GM19238 (cell line): Measurements from ENCODE around the gene AFF3.
"Not testable (repeated sequence)": the region's sequence is repeated elsewhere in the genome, so short reads cannot be mapped to it uniquely, and the experiment has no call there.

Source experiments
- DNase-seq: peaks from one replicate; pipeline ENCODE4 v3.0.0; 2011; ENCODE audit warnings: low spot score; ENCODE audit not compliant: insufficient read length

Gene AFF3

DNA sequence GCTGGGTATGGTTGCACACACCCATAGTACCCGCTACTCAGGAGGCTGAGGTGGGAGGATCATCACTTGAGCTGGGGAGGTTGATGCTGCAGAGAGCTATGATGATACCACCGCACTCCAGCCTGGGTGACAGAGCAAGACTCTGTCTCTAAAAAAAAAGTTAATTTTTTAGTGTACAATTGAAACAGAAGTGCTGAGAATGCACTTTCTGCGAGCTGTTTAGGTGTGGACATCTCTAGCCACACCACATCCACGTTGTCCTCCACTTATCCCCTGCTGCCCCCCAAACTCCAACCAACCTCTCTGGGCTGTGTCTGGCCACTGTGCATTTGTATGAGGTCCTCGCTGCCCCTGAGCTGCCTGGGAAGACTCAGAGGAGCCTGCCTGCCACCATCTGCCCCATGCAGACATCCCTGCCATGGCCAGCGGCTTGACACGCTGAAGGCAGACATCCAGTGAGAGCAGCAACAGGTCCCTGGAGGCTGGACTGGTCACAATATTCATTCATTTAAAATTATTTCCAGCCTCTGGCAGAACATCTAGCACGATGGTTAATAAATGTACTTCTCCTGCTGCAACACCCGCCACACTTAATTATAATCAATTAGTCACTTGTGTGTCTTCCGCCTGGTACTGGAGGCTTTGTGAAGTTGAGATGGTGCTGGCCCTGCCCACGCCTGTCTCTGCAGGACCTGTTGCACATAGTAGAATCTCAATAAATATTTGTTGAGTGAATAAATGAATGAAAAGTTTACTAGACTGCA lies 3.7 kb upstream of the AFF3 start:
- DNase-seq: no peak

DNA sequence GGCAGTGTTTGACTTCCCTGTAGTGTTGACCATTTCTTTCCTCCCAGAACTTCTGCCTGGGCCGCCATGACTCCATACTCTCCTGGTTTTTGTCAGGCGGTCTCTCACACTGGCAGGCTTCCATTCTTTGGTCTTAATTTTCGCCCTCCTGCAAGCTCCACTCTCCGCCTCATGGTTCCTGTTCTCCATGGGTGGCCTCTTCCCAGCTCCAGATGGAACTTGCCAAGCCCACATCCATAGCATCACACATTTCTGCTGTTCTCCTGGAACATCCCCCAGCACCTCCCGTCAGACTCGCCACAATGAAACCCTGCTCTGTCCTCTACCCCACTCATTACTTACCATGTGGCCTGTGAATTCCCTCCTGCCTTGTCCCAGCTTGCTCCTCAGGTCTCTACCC lies 896 bp upstream of the AFF3 start:
- no peak for DNase-seq

DNA sequence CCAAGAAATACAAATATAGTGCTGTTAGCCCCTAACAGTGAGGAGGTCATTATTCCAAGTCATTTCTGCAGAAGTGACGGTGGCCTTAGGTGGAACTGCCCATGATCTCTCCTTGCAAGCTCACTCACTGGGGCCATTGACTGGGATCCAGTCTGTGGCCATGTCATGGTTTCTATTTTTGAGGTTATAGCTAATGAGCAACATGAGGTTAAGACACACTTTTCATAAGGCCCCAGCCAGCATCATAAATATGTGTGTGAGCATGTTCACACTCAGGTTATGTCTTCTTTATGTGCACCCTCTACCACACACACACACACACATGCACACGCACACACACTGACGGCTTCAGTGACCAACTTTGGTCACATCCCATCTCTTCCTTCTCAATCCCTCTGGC lies 484 bp downstream of the AFF3 start:
- DNase-seq: no peak

DNA sequence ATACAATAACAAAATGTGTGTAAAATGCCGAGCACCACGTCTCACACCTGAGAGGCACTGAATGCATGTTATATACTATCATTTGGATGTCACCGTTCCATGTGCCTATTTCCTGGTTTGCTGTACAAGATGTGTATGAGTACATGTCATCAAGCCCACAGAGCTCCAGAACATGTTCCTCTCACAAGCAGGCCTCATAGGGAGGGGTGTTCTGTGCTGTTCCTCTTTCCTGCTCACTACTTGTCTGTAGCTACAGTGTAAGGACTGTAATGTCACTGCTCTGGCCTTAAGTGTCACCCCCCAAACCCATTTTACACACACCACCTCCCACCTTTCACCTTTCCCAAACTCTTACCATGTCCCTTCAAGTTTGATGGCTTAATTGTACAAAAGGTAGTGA lies 1.8 kb downstream of the AFF3 start:
- no peak for DNase-seq

DNA sequence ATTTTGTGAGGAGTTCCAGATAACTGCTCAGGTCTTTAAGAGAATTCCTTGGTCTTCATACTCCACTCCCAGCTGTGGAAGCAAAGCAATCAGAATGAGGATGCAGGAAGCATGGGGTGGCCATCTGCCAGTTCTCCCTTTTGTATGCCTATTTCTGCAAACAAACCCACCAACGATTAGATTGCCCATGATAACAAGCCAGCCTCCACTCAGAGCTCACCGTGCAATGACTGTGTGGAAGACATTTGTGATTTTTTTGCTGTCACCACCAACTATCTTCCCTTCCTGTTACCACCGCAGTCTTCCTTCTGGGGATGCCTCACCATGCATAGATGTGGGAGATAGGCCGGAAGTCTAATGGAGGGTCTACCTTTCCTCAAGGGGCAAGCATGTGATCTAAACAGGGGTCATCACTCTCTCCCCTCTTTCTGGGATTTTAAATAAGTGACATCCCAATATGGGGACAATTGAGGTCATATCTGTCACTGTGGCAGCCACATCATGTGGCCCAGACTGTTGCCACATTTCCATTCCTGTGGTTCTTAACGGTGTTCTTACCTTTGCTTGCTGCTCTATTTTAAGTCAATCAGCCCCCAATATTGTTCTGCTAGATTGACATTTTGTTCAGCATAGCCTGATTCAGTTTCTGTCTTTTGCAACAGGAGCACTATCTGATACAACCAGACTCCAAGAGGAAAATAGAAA lies 4.4 kb downstream of the AFF3 start:
- DNase-seq: no peak

DNA sequence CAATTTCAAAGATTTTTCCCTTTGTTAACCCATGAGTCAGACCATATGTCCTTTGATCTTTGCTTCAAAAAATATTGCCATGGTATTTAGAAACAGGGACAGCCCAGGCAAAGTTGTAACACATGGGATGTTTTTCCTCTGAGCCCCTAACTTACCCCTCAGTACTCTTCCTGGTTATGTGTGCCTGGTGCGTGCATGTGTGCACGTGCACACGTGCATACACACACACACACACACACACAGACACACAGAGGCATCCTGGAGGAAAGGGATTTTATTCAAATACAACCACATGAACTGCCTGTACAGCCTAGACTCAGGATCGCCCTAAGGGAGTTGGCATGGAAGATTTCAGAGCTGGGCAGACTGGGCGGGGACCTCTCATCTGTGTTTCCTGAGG lies 5.1 kb downstream of the AFF3 start:
- no peak for DNase-seq

DNA sequence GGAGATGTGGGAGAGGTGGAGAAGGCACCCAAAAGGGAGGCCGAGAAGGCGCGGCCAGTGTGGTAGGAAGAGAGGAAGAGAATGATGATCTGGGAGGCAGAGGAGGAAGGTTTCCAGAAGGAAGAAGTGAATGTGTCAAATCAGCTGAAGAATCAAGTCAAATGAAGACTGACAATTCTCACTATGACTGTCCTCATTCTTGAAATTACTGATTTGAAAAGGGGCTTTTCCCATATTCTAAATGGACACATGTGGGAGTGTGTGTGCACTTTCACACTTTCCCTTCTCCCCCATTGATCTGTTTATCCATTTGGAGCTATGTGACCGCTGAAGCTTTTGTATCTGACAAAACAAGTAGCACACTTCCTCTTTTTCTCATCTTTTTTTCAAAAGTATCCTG lies 6.1 kb downstream of the AFF3 start:
- DNase-seq: no peak

DNA sequence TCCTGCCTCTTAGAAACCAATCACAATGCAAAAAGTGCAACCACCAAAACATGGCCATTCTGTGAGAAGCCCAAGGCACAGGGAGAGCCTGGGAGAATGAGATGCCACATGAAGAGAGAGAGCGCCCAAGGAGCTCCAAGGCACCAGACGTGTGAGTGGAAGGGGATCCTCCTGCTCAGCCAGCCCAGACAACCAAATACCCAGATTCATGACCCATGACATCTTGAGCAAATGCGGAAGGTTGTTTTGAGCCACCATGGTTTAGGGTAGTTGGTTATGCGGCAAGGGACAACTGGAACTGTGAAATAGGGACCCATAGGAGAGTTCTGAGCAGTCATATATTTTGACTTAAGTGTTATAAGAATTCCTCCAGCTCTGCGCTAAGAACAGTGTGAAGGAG lies 7.0 kb downstream of the AFF3 start:
- DNase-seq: no peak

DNA sequence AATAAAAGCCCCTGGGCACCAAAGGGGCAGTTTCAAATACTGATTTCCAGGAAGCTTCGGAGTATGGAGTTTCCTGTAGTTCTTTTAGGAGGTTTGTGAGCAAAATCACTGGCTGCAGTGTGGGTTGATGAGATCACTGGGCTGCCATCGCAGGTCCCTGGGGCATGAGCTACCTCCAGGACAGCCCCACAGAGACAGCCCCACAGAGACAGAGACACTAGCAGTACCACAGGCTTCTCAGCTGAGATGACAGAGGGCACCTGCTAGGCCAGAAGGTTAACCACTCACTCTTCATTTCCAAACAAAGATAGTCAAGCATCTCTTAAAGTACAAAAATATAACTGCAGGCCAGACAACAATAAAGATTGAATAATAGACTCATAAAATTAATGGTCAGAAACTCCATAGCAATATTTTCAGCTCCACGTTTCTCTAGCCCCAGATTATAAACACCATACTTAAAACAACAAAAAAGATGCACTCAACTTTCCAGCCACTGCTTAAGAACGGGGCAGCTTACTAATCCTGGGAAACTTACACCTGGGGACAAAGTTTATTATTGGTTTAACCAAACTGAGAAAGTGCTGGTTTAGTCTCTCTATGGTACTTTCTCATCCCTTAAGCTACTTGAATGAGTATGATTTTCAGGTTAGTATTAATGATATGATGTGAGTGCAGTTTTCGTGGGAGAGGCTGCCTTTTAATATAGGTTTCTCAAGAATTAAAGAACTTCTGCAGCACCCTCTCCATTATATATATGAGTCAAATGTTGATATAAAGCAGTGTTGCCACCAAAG lies 11.6 kb downstream of the AFF3 start:
- DNase-seq: no peak

DNA sequence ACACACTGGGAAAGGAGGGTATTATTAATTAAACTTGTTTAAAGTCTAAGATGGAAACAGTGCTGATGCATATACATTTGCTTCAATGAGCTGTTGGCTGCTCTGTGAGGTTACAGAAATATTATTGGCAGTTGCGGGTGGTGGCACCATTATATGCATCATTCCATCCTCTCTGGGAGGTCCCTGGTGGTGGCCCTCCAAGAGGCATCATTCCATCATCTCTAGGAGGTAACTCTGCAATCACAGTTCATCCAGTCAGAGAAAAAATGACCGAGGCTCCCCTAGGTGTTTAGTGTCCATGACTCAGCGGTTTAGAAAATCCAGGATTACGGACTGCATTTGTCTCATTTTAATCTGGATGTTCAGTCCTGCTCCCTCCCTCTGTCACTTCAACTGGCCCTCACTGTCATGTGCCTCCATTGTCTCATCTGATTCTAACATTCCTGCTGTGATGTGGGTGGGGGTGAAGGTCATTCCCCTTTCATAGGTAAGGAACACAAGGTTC lies 15.4 kb downstream of the AFF3 start:
- DNase-seq: no peak

DNA sequence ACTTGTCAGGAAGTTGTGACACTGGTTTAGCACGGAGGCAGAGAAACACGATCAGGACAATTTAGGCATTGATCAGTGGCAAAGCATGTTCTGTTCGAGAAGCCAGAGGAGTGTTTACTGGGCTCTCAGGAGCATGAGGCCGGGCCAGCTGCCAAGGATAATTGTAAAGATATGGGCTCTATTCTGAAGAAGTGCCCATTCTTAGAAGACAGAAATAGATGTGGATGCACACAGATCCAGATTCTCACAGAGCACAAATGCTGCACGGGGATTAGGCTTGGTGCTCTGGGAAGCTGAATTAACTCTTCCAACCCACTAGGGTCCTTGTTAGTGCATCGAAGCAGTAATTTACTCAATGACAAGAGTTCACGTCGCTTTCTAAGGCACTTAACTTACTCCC lies 16.2 kb downstream of the AFF3 start:
- DNase-seq: no peak

DNA sequence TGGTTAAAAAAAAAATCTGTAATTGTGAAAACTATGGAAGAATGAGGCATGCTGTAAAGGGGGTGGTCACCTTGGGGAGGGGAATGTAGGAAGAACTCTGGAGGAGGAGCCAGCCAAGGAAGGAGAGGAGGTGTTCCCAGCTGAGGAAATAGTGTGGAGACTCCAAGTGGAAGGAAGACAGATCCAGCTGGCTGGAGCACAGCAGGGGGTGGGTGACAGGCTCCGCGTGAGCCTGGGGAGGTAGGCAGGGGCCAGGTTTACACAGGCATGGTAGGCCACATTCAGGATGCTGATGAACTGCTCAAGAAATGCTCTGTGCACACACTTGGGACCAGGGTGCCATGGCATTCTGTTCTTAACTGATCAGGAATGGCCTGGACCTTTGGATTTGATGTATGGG lies 16.8 kb downstream of the AFF3 start:
- no peak for DNase-seq

DNA sequence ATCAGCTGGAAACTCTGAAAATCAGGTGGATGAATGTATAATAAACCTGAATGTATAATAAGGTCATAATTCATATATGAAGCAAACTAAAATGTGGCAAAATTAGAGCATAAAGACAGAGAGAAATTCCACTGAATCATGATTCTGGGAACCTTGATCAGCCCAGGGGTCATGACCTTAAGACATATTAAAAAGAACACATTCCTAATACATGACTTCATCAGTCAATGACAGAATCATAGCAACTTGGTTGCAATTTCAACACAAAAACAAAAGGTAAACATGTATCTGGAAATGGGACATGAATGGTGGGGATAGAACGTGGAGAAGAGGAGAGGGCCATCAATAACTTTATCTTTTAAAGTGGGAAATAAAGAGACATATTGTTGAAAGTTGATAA lies 17.6 kb downstream of the AFF3 start:
- no peak for DNase-seq

DNA sequence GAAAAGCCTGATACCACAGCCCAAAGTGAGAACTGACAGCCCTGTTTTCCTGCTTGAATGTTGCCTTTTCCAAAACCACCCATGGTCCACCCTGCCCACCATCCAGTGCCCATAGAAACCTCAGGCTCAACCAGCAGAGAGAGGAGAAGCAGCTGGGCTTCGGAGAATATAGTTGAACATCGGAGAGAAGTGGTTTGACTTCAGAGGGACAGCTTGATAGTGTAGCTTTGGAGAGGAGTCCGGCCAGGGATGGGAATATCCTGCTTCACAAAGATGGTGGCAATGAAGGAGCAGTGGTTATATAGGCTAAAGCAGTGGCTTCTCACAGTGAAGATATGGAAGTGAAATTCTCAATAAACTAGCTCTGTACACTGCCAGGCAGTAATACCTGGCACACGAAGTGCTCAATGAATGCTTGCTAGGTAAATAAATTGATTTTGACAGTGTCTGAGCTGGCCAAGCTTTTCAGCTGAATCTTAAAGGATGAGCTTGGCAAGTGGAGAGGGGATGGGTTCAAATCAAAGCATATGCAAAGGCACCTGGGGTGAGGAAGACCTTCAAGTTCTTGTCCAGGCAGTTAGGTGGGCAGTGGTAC lies 21.2 kb downstream of the AFF3 start:
- DNase-seq: no peak

DNA sequence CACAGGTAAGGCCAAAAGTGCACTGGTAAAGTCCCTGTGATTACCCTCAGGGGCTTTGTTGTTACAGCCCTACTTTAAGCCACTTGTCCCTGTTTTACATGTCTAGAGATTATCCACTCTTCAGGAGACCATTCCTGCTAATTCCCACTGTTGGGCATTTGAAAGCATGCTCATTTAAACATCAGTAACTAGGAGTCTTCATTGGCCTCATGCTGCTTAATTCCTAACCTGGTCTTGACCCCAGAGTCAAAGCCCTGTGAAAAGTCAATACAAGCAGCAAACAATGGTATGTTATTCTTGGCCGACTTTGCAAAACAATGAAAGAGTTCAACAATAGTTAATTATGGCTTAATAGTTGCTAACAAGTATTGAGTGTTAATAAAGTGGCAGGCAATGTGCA lies 23.2 kb downstream of the AFF3 start:
- no peak for DNase-seq

DNA sequence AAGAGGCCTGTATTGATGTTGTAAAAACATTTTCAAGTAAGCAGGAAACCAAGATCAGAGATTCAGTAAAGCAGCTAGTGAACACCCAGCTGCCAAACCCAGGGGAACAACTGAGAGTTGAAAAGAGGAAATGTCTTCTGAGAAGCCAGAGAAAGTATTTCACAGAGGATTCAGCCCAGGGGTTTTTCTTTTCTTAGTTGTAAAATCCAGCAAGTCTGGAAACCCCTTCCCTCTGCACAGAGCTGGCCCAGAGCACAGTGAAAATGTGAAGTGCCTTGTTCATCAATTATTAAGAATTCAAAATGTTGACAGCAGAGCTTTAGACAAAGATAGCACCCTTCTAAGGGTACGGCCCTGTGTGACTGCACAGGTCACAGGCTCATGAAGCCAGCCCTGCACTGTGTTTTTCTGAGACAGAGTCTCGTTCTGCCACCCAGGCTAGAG lies 28.4 kb downstream of the AFF3 start:
- peak; percentile 39 for DNase-seq

DNA sequence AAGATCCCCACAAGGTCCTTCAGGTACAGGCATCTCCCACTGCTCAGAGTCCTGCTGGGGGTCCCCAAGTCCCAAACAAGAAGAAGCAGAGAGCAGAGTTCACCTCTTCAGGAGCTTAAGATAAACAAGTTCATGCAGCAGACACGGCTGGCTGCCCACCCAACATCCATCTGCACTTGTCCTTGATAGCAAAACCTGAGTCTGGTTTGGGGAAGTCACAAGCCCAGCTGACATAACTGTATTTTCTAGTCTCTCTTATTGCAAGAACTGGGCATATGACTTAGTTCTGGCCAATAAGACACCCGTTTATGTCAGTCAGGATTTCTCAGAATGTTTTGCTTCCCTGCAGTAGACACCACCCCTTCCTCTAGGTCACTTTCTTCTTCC lies 31.8 kb downstream of the AFF3 start:
- no peak for DNase-seq

DNA sequence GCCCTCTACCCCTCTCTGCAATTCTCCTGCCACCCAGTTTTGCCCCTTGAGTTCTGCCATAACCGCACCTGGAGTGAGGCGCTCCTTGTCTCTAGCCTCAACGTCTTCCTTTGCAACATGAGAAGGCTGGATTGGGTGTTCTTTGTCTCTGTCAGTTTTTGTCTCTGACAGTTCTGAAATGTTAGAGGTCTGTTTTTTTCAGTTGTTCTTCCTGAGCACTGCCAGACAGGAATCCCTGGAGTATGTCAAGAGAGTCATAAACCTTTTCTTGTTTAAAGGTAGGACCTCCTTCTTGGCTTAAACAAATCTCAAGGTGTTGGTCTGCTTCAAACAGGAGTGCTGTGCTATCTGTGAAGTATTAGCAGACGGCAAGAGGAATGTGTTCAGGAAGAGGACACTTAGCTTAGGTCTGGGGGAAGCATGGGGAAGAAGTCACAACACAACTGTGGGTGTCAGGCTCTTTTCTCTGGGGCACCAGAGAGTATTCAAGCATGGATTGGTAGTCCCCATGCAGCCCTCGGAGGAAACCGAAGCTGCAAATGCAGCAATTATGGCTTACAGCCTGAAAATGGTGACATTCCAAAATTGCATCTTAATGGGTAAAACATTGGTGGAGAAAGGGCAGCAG lies 32.3 kb downstream of the AFF3 start:
- no peak for DNase-seq

DNA sequence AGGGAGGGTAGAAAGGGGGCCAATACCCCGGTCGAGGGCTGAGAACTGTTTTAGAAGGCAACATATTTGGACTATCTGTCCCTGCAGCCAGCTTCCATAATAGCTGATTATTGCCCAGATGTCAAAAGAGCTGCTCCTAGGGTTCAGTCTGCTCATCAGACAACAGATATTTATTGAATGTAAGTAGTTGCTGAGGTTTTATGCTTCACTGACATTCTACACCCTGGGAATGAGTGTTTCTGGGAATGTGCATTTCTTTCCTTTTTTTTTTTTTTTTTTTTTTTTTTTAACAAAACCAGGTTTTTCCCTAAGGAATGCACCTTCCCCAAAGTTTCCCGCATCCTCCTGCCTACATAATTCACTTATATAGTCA lies 33.8 kb downstream of the AFF3 start:
- not testable (repeated sequence) for DNase-seq

DNA sequence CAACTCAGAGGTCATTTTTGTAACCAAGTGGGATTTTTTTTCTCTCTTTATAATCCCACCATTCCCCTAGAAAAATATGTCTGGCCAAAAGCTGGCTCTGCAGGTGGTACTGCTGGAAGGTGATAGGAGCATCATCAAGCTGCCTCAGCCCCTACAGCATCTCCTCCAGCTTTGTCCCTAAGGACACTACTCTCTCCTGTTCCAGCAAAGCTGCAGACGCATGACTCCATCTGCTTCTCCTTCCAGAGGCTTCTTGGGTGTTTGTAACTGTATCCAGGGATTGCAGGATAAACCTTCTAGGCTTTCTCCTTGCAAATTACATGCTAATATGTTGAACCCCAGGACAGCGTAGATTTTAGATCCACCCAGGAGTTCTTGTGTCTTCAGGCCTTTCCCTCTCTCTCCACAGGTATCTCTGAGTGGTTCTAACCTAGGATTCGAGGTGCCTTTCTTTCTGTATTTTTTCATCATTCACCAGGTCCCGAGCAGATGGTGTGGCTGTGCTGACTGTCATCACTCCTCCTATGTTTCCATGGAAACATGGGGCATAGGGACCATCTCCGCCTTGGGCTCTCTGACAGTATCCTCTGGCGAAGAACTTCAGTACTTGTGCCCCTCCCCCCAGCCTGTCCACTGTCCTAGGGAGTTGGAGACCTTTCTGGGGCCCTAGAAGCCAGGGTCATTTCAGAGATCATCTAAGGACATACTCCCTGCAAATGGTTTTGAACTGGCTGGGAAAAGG lies 34.3 kb downstream of the AFF3 start:
- no peak for DNase-seq

DNA sequence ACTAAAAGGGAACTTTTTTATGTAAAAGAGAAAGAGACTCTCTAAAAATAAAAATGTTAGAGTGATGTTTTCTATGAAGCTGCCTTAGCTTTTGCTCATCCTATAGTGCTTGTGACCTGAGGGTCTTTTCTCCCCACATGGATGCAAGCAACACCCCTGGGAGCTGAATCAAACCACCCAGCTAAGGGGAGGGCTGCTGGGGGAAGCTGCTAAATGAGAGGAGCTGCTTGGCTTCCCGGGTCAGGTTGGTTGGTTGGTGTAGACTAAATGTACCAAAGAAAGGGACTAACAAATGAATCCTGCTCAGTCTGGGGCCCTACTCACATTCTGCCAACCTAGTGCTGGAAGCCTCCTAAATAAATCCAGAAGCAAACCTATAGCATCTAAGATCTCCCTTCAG lies 35.0 kb downstream of the AFF3 start:
- DNase-seq: no peak
